ENCODE measurements around the gene ERCC6L2. TPM values are rescaled to one million over a fixed set of nuclear protein-coding genes. Genes with fewer than 3 reads are reported as not detected.

Gene ERCC6L2
- total RNA-seq, 3 donors from 2014 or later (not counting 1 experiment from before 2014, with no cell fraction given), result 37.1 to 45.8 (median 38.6) TPM

DNA sequence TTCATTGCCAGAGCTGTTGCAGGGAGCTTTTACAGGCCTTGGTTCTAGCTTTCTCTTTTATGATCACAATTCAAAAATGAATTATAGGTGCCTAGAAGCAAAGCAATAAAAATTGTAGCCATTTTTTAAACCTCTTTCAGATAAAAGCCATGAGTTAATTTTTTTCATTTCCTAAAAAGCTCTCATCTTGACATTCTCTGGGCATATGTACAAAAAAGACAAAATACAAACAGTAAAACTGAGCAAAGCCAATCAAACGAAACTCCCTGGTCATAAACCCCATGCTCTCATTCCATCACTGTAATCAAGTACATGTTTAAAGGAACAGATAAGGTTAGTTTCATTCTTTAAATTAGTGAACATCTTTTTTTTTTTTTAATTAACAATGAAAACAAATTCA is 101.9 kb downstream of the ERCC6L2 start:
- Histone ChIP-seq H3K4me1 (ENCODE audit: control insufficient read depth, insufficient read depth, low read length) (peaks cover 5% of the 10 kb centered on the region), H3K4me3 (ENCODE audit: low read length) (no peak overlapping the region), H3K36me3 (ENCODE audit: control insufficient read depth, insufficient read depth, low read length) (peaks cover 5% of the 10 kb centered on the region), H3K27me3 (ENCODE audit: control insufficient read depth, insufficient read depth, low read length) (no peaks in the 10 kb centered on the region), H3K27ac (ENCODE audit: low read length) (no peak overlapping the region), H3K9me3 (ENCODE audit: control insufficient read depth, insufficient read depth, low read length) (no peaks in the 10 kb centered on the region)
- intact Hi-C loops (cut with micrococcal nuclease), result no loop called here
- Mint-ChIP-seq H3K9me3 (no peaks in the 10 kb centered on the region), H3K4me3 (no peak overlapping the region), H3K4me1 (peaks cover 9 to 11% of the 10 kb centered on the region in 2 donors), H3K27me3 (ENCODE audit: low read depth in 2 of 2) (no peaks in the 10 kb centered on the region), H3K36me3 (peaks cover 23% of the 10 kb centered on the region), H3K27ac (peak overlapping the region in 1 of 2 donors; percentile 10)
- ATAC-seq (no peak), DNase-seq (no peak)
- TF ChIP-seq, protein P1, sequence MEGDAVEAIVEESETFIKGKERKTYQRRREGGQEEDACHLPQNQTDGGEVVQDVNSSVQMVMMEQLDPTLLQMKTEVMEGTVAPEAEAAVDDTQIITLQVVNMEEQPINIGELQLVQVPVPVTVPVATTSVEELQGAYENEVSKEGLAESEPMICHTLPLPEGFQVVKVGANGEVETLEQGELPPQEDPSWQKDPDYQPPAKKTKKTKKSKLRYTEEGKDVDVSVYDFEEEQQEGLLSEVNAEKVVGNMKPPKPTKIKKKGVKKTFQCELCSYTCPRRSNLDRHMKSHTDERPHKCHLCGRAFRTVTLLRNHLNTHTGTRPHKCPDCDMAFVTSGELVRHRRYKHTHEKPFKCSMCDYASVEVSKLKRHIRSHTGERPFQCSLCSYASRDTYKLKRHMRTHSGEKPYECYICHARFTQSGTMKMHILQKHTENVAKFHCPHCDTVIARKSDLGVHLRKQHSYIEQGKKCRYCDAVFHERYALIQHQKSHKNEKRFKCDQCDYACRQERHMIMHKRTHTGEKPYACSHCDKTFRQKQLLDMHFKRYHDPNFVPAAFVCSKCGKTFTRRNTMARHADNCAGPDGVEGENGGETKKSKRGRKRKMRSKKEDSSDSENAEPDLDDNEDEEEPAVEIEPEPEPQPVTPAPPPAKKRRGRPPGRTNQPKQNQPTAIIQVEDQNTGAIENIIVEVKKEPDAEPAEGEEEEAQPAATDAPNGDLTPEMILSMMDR (IDR thresholded peaks at IDR 0.05), result no peak
- no CpG with 5 or more reads among the region's 1 CpG for WGBS (ENCODE audit: insufficient coverage)

DNA sequence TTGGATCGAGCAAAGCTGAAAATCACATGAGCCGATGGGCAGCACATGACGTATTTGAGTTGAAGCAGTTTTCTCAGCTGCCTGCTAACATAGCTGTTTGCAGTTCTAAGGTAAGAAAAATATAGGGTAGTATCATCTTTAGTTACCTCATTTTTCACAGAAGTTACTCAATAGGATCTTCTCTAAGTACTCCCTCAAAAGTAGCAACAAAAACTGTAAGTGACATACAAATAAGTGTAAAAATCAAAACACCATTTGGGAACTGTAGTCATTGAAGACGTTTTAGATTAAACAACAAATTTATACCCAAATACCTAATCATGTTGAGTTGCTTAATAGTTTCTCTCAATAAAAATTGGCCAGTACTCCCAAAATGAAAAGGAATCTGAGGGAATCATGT is 102.6 kb downstream of the ERCC6L2 start:
- peaks cover 5% of the 10 kb centered on the region for H3K4me1 ChIP-seq (ENCODE audit: control insufficient read depth, insufficient read depth, low read length)
- Mint-ChIP-seq H3K9me3 (no peaks in the 10 kb centered on the region), H3K27ac (no peak overlapping the region), H3K36me3 (peaks cover 15% of the 10 kb centered on the region), H3K27me3 (ENCODE audit: low read depth in 2 of 2) (no peaks in the 10 kb centered on the region), H3K4me1 (peaks cover 10 to 12% of the 10 kb centered on the region in 2 donors), H3K4me3 (no peak overlapping the region)
- DNase-seq, result no peak
- no peaks in the 10 kb centered on the region for H3K27me3 ChIP-seq (ENCODE audit: control insufficient read depth, insufficient read depth, low read length)
- TF ChIP-seq, protein P1 (IDR thresholded peaks at IDR 0.05), result no peak
- no peak overlapping the region for H3K27ac ChIP-seq (ENCODE audit: low read length)
- H3K9me3 ChIP-seq (ENCODE audit: control insufficient read depth, insufficient read depth, low read length), result no peaks in the 10 kb centered on the region
- 91% methylated on average over 4 of the region's 4 CpGs for WGBS (ENCODE audit: insufficient coverage)
- peaks cover 5% of the 10 kb centered on the region for H3K36me3 ChIP-seq (ENCODE audit: control insufficient read depth, insufficient read depth, low read length)
- no peak for ATAC-seq
- no peak overlapping the region for H3K4me3 ChIP-seq (ENCODE audit: low read length)
- intact Hi-C loops (cut with micrococcal nuclease), result no loop called here

DNA sequence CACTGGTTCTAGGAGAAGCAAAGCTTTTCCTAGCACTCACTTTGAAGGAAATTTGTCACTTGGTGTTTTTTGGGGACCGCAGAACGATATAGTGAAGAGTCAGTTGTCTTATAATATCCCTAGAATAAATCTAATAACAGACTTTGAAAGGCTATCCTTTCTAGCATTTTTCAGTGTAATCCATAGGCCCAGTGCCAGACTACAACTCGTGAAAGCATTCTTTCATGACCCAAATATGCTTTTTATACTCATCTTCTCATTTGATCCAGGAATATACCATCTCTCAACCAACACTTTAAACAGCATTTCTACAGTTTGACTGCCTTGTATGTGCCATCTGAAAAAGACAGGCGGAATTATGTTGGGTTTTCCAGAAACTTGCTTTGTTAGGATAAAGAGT is 104.0 kb downstream of the ERCC6L2 start:
- WGBS (ENCODE audit: insufficient coverage), result 88% methylated on average over 2 of the region's 4 CpGs
- Mint-ChIP-seq H3K9me3 (no peaks in the 10 kb centered on the region), H3K4me3 (no peak overlapping the region), H3K27me3 (ENCODE audit: low read depth in 2 of 2) (no peaks in the 10 kb centered on the region), H3K27ac (no peak overlapping the region), H3K4me1 (peaks cover 10 to 12% of the 10 kb centered on the region in 2 donors), H3K36me3 (peaks cover 9% of the 10 kb centered on the region)
- Histone ChIP-seq H3K9me3 (ENCODE audit: control insufficient read depth, insufficient read depth, low read length) (no peaks in the 10 kb centered on the region), H3K4me1 (ENCODE audit: control insufficient read depth, insufficient read depth, low read length) (peaks cover 5% of the 10 kb centered on the region), H3K27ac (ENCODE audit: low read length) (no peak overlapping the region), H3K36me3 (ENCODE audit: control insufficient read depth, insufficient read depth, low read length) (peaks cover 5% of the 10 kb centered on the region), H3K27me3 (ENCODE audit: control insufficient read depth, insufficient read depth, low read length) (no peaks in the 10 kb centered on the region), H3K4me3 (ENCODE audit: low read length) (no peak overlapping the region)
- TF ChIP-seq, protein P1 (IDR thresholded peaks at IDR 0.05), result no peak
- intact Hi-C loops (cut with micrococcal nuclease), result no loop called here
- no peak for ATAC-seq
- DNase-seq, result no peak
